ENCODE data around the gene SELENOF. TPM values are rescaled to one million over a fixed set of nuclear protein-coding genes. Genes with fewer than 3 reads are reported as not detected.

Gene SELENOF
- total RNA-seq, 1 donor from 2014 or later: 198 TPM

GRCh38 chr1:86861424-86861823 is 52.5 kb downstream of the SELENOF start:
- Mint-ChIP-seq H3K9me3 (ENCODE audit: unreplicated experiment) (no peaks in the 10 kb centered on the region), H3K4me1 (ENCODE audit: unreplicated experiment) (no peaks in the 10 kb centered on the region), H3K36me3 (ENCODE audit: unreplicated experiment) (peaks cover 14% of the 10 kb centered on the region), H3K27me3 (ENCODE audit: unreplicated experiment) (no peaks in the 10 kb centered on the region), H3K27ac (ENCODE audit: unreplicated experiment) (no peak overlapping the region), H3K4me3 (ENCODE audit: unreplicated experiment) (no peak overlapping the region)
- TF ChIP-seq, protein P1, sequence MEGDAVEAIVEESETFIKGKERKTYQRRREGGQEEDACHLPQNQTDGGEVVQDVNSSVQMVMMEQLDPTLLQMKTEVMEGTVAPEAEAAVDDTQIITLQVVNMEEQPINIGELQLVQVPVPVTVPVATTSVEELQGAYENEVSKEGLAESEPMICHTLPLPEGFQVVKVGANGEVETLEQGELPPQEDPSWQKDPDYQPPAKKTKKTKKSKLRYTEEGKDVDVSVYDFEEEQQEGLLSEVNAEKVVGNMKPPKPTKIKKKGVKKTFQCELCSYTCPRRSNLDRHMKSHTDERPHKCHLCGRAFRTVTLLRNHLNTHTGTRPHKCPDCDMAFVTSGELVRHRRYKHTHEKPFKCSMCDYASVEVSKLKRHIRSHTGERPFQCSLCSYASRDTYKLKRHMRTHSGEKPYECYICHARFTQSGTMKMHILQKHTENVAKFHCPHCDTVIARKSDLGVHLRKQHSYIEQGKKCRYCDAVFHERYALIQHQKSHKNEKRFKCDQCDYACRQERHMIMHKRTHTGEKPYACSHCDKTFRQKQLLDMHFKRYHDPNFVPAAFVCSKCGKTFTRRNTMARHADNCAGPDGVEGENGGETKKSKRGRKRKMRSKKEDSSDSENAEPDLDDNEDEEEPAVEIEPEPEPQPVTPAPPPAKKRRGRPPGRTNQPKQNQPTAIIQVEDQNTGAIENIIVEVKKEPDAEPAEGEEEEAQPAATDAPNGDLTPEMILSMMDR (IDR thresholded peaks at IDR 0.05): no peak
- no peak for DNase-seq (ENCODE audit: extremely low spot score, unreplicated experiment)

GRCh38 chr1:86860424-86860823 is 53.5 kb downstream of the SELENOF start:
- TF ChIP-seq, protein P1 (IDR thresholded peaks at IDR 0.05): no peak
- no peaks in the 10 kb centered on the region for H3K27me3 Mint-ChIP-seq (ENCODE audit: unreplicated experiment)
- H3K4me3 Mint-ChIP-seq (ENCODE audit: unreplicated experiment): no peak overlapping the region
- peaks cover 15% of the 10 kb centered on the region for H3K36me3 Mint-ChIP-seq (ENCODE audit: unreplicated experiment)
- H3K27ac Mint-ChIP-seq (ENCODE audit: unreplicated experiment): no peak overlapping the region
- no peak for DNase-seq (ENCODE audit: extremely low spot score, unreplicated experiment)
- H3K9me3 Mint-ChIP-seq (ENCODE audit: unreplicated experiment): no peaks in the 10 kb centered on the region
- no peaks in the 10 kb centered on the region for H3K4me1 Mint-ChIP-seq (ENCODE audit: unreplicated experiment)

DNA sequence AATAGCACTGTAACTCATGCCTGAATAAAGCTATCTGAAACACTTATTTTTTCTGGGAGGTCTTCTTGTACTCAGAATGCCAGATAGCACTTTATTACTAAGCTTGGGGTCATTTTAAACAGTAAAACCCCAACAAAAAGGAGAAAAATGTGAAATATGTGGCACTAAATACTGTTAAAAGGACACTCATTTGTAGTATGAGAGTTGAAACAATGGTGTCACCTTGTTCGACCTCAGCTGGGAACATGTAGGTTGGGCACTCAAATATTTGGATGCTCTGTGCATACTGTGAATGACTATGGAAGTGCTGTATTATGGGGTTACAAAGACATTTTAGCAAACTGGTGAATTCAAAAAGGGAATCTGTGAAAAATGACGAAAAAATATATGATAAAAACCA is 53.9 kb downstream of the SELENOF start:
- DNase-seq (ENCODE audit: extremely low spot score, unreplicated experiment): no peak
- Mint-ChIP-seq H3K4me1 (ENCODE audit: unreplicated experiment) (no peaks in the 10 kb centered on the region), H3K4me3 (ENCODE audit: unreplicated experiment) (no peak overlapping the region), H3K9me3 (ENCODE audit: unreplicated experiment) (no peaks in the 10 kb centered on the region), H3K36me3 (ENCODE audit: unreplicated experiment) (peaks cover 14% of the 10 kb centered on the region), H3K27ac (ENCODE audit: unreplicated experiment) (no peak overlapping the region), H3K27me3 (ENCODE audit: unreplicated experiment) (no peaks in the 10 kb centered on the region)
- TF ChIP-seq, protein P1 (IDR thresholded peaks at IDR 0.05): no peak

DNA sequence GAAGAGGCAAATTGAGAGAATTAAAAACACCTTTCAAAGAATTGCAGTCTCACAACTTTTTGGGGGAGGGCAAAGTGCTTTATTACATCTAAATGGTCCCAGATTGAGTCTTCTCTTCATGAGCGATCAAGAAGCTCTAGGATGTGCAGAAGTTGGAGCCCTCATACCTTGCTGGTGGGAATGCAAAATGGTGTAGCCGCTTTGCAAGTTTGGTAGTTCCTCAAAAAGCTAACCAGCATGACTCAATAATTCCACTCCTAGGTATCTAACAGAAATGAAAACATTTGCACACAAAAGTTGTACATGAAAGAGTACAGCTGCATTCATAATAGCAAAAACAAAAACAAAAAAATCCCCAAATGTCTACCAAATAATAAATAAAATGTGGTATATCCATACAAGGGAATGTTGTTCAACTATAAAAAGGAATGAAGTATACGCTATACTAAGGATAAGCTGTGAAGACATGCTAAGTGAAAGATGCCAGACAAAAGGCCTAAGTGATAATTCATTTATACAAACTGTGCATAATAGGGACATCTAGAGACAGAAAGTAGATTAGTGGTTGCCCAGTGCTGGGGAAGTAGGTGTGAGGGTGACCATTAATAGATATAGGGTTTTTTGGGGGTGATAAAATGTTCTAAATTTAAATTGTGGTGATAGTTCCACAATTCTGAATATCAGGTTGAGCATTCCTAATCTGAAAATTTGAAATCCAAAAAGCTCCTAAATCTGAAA is 55.2 kb downstream of the SELENOF start:
- H3K36me3 Mint-ChIP-seq (ENCODE audit: unreplicated experiment): peaks cover 13% of the 10 kb centered on the region
- no peak overlapping the region for H3K4me3 Mint-ChIP-seq (ENCODE audit: unreplicated experiment)
- no peak for DNase-seq (ENCODE audit: extremely low spot score, unreplicated experiment)
- H3K27me3 Mint-ChIP-seq (ENCODE audit: unreplicated experiment): no peaks in the 10 kb centered on the region
- no peaks in the 10 kb centered on the region for H3K4me1 Mint-ChIP-seq (ENCODE audit: unreplicated experiment)
- H3K9me3 Mint-ChIP-seq (ENCODE audit: unreplicated experiment): no peaks in the 10 kb centered on the region
- no peak overlapping the region for H3K27ac Mint-ChIP-seq (ENCODE audit: unreplicated experiment)
- TF ChIP-seq, protein P1 (IDR thresholded peaks at IDR 0.05): no peak

- TF ChIP-seq, protein P1 (IDR thresholded peaks at IDR 0.05): no peak
- no peak overlapping the region for H3K4me3 Mint-ChIP-seq (ENCODE audit: unreplicated experiment)
- no peaks in the 10 kb centered on the region for H3K27me3 Mint-ChIP-seq (ENCODE audit: unreplicated experiment)
- no peaks in the 10 kb centered on the region for H3K4me1 Mint-ChIP-seq (ENCODE audit: unreplicated experiment)
- no peaks in the 10 kb centered on the region for H3K9me3 Mint-ChIP-seq (ENCODE audit: unreplicated experiment)
- DNase-seq (ENCODE audit: extremely low spot score, unreplicated experiment): no peak
- peaks cover 13% of the 10 kb centered on the region for H3K36me3 Mint-ChIP-seq (ENCODE audit: unreplicated experiment)
- no peak overlapping the region for H3K27ac Mint-ChIP-seq (ENCODE audit: unreplicated experiment)
Observed at GRCh38 chr1:86856196-86856595, 57.7 kb downstream of the SELENOF start.
